ENCODE measurements around the gene FNTB. TPM values are rescaled to one million over a fixed set of nuclear protein-coding genes. Genes with fewer than 3 reads are reported as not detected.
A peak's percentile ranks its signal among the peaks of the same experiment; 100 is the strongest.

FNTB gene, protein sequence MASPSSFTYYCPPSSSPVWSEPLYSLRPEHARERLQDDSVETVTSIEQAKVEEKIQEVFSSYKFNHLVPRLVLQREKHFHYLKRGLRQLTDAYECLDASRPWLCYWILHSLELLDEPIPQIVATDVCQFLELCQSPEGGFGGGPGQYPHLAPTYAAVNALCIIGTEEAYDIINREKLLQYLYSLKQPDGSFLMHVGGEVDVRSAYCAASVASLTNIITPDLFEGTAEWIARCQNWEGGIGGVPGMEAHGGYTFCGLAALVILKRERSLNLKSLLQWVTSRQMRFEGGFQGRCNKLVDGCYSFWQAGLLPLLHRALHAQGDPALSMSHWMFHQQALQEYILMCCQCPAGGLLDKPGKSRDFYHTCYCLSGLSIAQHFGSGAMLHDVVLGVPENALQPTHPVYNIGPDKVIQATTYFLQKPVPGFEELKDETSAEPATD
- total RNA-seq = 10 to 100 TPM; 15.0 to 15.6 TPM

DNA sequence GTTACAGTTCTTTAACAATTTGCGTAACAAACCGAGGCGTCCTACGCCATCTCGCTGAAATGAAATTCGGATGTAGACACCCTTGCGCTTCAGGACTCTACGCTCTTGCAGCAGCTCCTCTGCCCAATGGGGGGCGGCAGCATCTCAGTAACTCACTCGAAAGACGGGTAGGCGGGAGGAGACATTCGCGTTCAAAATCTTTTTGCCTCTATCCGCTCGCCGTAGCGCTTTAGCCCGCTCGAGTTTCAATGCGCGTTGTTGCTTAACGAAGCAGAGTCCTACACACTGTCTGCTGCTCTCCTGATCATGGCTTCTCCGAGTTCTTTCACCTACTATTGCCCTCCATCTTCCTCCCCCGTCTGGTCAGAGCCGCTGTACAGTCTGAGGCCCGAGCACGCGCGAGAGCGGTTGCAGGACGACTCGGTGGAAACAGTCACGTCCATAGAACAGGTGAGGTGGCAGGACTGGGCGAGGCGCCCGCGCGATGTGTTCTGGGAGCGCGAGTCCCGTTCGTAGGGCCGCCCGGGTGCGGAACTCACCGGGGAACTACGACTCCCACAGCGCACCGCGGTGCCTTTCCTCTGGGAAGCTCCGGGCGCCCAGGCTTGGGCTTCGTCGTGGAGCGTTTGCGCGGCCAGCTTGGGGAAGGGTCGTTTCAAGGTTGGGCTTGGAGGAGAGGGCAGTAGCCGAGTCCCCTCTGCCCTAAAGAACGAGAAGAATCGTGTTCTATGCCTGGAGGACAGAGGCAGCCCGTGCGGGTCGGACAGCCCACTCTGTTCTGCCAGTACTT lies at the start of gene FNTB:
TSS of gene FNTB (plus strand) at position 248 of the 790 bp plus-strand sequence. CDS start at position 307, 59 bp downstream.
- peaks cover 12% of the 10 kb centered on the region for H3K36me3 Mint-ChIP-seq
- H3K4me1 Mint-ChIP-seq = peaks cover 52% of the 10 kb centered on the region
- peak within 1 kb of the TSS; percentile 97 for H3K27ac Mint-ChIP-seq
- H3K27me3 Mint-ChIP-seq = peaks cover 20% of the 10 kb centered on the region
- CTCF ChIA-PET = interaction anchor here (0.6 to 6.2 kb wide), 22 partner anchors 8 to 446 kb away, joined by 3 to 39 read pairs (median 4); partner anchors contain the start of genes CHURC1, HSPA2 and SPTB
- DNase-seq (peak; percentile 96), ATAC-seq (peak; percentile 97)
- no peaks in the 10 kb centered on the region for H3K9me3 Mint-ChIP-seq (ENCODE audit: low read depth)
- H3K4me3 Mint-ChIP-seq = peak within 1 kb of the TSS; percentile 91

DNA sequence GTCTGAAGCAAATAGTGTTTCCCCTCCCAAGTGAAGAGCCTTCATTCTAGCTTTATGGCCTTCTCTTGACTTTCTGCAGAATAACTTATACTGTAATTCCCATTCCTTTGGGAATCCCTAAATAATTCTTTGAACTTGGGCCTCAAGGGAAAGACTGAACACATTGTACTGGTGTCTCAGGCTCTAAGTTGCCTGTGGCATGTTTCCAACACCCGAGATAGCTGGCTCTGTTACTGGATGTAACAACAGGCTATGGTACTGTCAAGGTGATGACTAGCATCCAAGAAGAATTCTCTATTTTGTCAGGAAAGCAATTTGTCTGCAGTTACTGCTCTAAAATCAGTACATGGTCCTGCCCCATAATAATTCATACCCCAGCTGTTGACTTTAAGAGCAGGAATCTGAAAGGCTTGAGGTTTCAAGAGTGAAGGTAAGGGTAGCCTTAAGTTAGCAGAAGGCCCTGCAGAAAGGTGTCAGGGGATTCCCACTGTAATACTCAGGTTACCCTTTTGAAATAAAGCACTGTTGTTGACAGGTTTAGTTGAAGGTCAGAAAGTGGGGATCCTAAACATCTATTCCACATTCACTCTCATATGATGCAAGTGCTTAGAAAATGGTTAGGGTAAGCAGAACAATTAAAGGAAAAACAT lies 49.4 kb upstream of the FNTB start:
- Mint-ChIP-seq H3K4me3 (no peak overlapping the region), H3K36me3 (peaks cover 31% of the 10 kb centered on the region), H3K9me3 (ENCODE audit: low read depth) (no peaks in the 10 kb centered on the region), H3K27me3 (no peaks in the 10 kb centered on the region), H3K4me1 (peaks cover 20% of the 10 kb centered on the region), H3K27ac (peak overlapping the region; percentile 13)
- DNase-seq (no peak), ATAC-seq (no peak)
- CTCF ChIA-PET = interaction anchor here (1.2 to 1.5 kb wide), 3 partner anchors 10 to 57 kb away, joined by 4 to 5 read pairs (median 5); no protein-coding TSS in a partner anchor

DNA sequence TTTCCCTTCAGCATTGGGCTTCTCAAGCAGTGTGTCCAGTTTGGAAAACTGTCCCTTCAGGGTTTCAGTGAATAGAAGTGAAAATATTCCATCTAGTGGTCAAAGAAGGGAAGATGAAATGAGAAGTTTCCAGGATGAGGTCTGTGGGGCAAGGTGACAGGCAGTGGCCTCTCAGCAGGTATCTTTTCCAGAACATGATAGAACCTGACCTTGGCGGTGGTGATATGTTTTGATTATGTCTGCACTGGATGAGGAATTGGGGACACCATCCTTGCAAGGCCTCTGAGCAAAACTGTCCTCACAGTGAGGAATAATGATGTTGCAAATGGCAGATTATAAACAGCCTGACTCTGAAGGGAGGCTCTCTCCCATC lies 48.9 kb upstream of the FNTB start:
- peaks cover 22% of the 10 kb centered on the region for H3K4me1 Mint-ChIP-seq
- no peak overlapping the region for H3K4me3 Mint-ChIP-seq
- no peaks in the 10 kb centered on the region for H3K27me3 Mint-ChIP-seq
- CTCF ChIA-PET = interaction anchor here (1.2 kb wide), 1 partner anchor 12 kb away, joined by 4 read pairs; no protein-coding TSS in a partner anchor
- peaks cover 27% of the 10 kb centered on the region for H3K36me3 Mint-ChIP-seq
- DNase-seq = no peak
- ATAC-seq = no peak
- H3K9me3 Mint-ChIP-seq (ENCODE audit: low read depth) = no peaks in the 10 kb centered on the region
- no peak overlapping the region for H3K27ac Mint-ChIP-seq

DNA sequence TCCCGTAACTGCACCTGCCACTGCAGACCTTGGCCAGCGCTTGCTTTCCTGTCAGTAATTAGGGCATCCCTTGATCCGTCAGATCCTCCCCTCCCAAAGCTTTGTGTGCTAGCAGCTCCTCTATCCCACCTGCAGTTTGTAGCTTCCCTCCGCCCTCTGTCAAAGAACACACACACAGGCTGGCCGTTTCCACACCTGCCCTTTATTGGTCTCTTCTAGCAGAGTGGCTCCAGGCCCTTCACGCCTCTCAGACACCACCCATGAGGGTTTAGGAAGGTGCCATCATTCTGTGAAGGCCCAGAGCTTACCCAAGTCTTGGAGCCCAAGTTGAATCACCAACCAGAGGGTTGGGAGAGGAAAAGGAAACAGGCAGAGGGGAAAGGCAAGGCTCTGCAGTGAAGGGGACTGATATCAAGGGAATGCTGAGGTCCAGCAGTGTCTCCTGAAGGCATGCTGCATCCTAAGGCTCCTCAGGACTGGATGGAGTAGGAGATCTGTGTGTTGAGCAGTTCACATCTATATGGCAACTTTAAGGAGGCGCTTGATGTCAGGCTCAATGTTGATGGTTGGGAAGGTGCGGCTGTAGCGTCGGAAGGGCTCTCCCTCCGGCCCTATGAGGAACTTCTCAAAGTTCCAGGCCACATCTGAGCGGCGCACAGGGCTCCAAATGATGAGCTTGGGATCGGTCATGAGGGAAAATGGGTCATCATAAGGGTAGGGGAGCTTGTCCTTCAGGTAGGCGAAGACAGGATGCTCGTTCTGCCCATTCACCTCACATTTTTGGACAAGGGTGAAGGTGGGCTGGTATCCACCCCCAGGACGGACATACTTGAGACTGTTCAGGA lies 47.5 kb upstream of the FNTB start:
- Mint-ChIP-seq H3K4me1 (peaks cover 35% of the 10 kb centered on the region), H3K27ac (no peak overlapping the region), H3K36me3 (peaks cover 19% of the 10 kb centered on the region), H3K9me3 (ENCODE audit: low read depth) (no peaks in the 10 kb centered on the region), H3K27me3 (no peaks in the 10 kb centered on the region), H3K4me3 (no peak overlapping the region)
- ATAC-seq (no peak), DNase-seq (peak; percentile 31)
- CTCF ChIA-PET = no interaction called here

DNA sequence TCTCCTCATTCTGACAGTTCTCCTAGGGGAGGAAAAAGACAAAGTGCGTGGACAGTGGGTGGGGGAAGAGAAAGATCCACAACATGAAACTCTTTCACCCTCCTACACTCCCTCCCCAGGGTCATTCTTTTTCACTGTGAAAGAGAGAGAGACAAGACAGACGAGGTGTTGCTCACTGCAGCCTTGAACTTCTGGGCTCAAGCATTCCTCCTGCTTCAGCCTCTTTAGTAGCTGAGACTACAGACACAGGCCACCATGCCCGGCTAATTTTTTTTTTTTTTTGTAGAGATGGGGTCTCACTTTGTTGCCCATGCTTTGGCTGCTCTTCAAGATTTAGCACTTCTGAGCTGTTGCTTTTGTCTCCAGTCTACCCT lies 46.9 kb upstream of the FNTB start:
- CTCF ChIA-PET = no interaction called here
- no peak for ATAC-seq
- DNase-seq = no peak
- H3K27ac Mint-ChIP-seq = no peak overlapping the region
- H3K4me3 Mint-ChIP-seq = no peak overlapping the region
- no peaks in the 10 kb centered on the region for H3K9me3 Mint-ChIP-seq (ENCODE audit: low read depth)
- H3K27me3 Mint-ChIP-seq = no peaks in the 10 kb centered on the region
- H3K36me3 Mint-ChIP-seq = peaks cover 15% of the 10 kb centered on the region
- H3K4me1 Mint-ChIP-seq = peaks cover 34% of the 10 kb centered on the region

DNA sequence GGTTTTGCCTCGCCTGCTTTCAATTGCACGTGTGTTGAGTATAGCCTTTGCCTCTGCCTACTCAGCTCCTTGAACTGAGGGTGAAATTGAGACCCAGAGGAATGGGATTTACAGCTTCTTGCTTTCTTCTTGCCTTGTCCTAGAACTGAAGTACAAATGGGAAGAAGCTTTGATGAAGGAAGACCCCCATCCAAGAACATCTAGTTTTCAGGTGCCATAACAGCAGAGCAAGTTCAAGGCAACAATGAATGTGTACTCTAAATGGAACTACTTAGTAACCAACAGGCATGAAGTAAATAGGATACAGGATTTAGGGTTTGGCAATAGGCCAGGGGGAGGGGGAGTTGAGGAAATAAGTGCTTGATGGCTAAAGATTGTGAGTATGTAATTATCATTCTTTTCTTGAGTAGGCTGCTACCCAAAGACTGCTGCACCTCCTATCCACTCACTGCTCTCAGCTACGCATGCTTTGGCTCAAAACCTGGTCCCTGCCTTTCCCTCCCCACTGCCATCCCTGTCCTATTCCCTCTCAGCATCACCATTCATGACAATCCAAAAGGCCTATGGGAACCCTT lies 46.3 kb upstream of the FNTB start:
- H3K4me1 Mint-ChIP-seq = peaks cover 29% of the 10 kb centered on the region
- H3K27me3 Mint-ChIP-seq = no peaks in the 10 kb centered on the region
- no peak overlapping the region for H3K4me3 Mint-ChIP-seq
- peaks cover 13% of the 10 kb centered on the region for H3K36me3 Mint-ChIP-seq
- no peaks in the 10 kb centered on the region for H3K9me3 Mint-ChIP-seq (ENCODE audit: low read depth)
- CTCF ChIA-PET = interaction anchor here (2.6 kb wide), 1 partner anchor 17 kb away, joined by 7 read pairs; no protein-coding TSS in a partner anchor
- H3K27ac Mint-ChIP-seq = no peak overlapping the region
- DNase-seq (no peak), ATAC-seq (no peak)

DNA sequence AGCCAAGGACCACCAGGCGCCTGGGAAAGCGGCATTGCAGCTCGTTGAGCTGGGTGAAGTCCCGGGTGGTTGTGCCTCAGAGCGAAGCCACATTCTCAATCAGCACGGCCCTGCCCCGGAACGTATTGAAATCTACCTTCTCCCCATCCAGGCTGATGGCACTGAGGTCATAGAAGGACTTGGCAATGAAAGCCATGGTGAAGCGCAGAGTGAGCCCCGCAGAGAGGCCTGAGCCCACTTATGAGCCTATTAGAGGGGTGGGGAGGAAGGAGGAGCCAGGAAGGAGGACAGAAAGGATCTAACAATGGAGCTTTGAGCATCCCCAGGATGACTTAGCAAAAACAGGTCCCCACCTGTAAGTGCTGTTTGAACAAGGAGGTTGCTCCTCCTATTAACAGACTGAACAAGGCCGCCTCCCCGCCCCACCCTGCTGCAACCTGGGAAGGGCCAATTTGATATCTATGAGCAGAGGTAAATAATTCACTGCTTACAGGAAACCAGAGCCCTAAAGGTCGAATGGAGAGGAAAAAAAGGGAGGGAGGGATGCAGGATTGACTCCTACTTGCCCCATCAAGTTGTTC lies 44.1 kb upstream of the FNTB start, which contains the start of gene GPX2:
TSS of gene GPX2 (minus strand) at position 215 of the 581 bp plus-strand sequence. CDS start at position 196, 19 bp downstream.
- CTCF ChIA-PET = interaction anchor here (0.7 to 2.6 kb wide), 2 partner anchors 15 to 120 kb away, joined by 3 to 7 read pairs; no protein-coding TSS in a partner anchor
- ATAC-seq = no peak

DNA sequence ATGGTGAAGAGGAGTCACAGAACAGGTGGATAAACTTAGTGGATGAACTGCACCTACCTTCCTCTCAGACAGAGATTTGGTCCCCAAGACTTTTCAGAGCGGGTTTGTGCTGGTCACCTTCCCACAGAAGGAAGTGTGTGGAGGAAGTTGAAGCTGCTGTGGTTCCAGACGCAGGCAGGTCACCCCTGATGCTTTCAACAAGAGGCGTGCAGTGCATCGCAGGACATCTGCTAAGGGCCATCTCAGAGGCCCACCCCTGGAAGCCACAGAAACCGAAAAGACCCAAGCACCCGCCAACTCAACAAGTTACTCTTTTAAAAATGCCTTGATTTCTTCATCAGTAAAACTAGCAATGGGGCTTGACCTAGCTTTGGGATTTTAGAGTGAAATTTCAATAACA lies 43.1 kb upstream of the FNTB start:
- Mint-ChIP-seq H3K9me3 (ENCODE audit: low read depth) (no peaks in the 10 kb centered on the region), H3K4me1 (peaks cover 19% of the 10 kb centered on the region), H3K36me3 (peaks cover 6% of the 10 kb centered on the region), H3K27me3 (no peaks in the 10 kb centered on the region), H3K4me3 (no peak overlapping the region), H3K27ac (no peak overlapping the region)
- CTCF ChIA-PET = interaction anchor here (0.9 to 1.3 kb wide), 3 partner anchors 9 to 121 kb away, joined by 3 to 4 read pairs (median 3); no protein-coding TSS in a partner anchor
- ATAC-seq (no peak), DNase-seq (peak; percentile 33)

More for the DNA sequence above, 44.1 kb upstream of the FNTB start, which contains the start of gene GPX2:
- Mint-ChIP-seq H3K4me3 (no peak within 1 kb of the TSS), H3K27me3 (no peaks in the 10 kb centered on the region), H3K9me3 (ENCODE audit: low read depth) (no peaks in the 10 kb centered on the region), H3K4me1 (peaks cover 23% of the 10 kb centered on the region), H3K27ac (peak within 1 kb of the TSS; percentile 38), H3K36me3 (peaks cover 10% of the 10 kb centered on the region)
- peak; percentile 33 for DNase-seq

DNA sequence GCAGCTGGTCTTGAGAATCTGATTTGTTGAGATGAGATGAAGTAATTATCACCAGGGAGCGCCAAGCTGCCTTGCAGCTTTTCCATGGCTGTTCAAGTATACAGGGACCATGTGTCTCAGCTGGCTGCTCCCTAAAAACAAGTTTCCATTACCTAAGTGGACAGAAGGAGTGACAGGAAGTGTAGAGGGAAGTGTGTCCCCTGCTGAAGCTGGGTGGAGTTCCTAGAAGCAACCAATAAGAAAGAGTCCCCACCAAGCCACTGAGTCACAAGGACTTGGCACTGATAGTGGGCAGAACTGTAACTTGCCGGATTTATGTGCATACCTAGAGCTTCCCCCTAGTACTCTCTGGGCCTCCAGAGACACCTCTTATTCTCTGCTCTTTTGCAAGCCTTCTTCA lies 42.7 kb upstream of the FNTB start:
- Mint-ChIP-seq H3K27ac (no peak overlapping the region), H3K27me3 (no peaks in the 10 kb centered on the region), H3K4me3 (no peak overlapping the region), H3K4me1 (peaks cover 19% of the 10 kb centered on the region), H3K9me3 (ENCODE audit: low read depth) (no peaks in the 10 kb centered on the region), H3K36me3 (peaks cover 6% of the 10 kb centered on the region)
- CTCF ChIA-PET = interaction anchor here (0.9 to 1.3 kb wide), 3 partner anchors 9 to 121 kb away, joined by 3 to 4 read pairs (median 3); no protein-coding TSS in a partner anchor
- ATAC-seq (no peak), DNase-seq (no peak)

DNA sequence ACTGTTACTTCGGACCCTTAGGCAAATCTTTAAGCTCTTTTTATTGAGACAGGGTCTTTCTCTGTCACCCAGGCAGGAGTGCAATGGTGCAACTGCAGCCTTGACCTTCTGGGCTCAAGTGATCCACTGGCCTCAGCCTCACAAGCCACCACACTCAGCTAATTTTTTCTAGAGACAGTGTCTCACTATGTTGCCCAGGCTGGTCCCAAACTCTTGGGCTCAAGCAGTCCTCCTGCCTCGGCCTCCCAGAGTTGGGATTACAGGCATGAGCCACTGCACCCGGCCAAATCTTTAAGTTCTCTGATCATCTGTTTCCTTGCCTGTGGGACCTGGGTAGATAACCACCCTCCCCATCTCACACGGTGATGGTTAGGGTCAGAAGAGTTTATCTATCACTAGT lies 41.8 kb upstream of the FNTB start:
- DNase-seq (no peak), ATAC-seq (no peak)
- Mint-ChIP-seq H3K27ac (no peak overlapping the region), H3K4me3 (no peak overlapping the region), H3K9me3 (ENCODE audit: low read depth) (no peaks in the 10 kb centered on the region), H3K27me3 (no peaks in the 10 kb centered on the region), H3K4me1 (peaks cover 19% of the 10 kb centered on the region), H3K36me3 (peaks cover 6% of the 10 kb centered on the region)
- CTCF ChIA-PET = no interaction called here

DNA sequence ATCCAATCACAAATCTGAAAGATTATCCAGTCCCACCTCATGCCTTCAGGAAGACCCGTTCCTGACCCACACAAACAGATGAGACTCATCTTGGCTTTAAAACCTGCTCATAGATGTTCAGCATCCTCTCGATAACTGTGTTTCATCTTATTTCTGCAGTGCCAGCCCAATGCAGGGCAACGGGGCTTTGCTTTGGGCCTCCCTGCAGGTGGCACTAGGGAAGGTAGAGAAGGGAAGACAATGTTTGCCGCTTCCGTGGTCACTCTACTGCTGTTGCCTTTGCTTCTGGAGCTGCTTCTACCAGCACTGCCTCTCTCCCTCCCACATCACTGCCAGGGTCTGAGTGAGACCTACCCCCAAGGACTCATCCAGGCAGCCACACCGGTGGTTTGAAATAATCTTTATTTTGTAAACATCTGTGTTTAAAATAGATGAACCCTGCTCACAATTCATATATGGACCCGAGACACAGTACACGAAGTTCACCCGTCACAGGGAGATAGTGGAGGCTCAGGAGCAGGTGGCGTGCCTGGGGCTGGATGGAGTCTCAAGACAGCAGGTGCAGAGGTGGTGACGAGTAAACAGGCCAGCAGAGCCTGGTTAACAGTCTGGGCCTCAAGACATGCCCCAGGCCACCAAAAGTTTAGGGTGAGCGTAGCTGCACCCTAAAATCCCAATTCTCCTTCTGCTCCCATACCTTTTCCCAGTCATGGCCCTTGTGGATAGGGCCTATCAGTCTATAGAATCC lies 41.1 kb upstream of the FNTB start:
- H3K27ac Mint-ChIP-seq = no peak overlapping the region
- H3K4me1 Mint-ChIP-seq = peaks cover 19% of the 10 kb centered on the region
- DNase-seq = no peak
- no peak overlapping the region for H3K4me3 Mint-ChIP-seq
- CTCF ChIA-PET = no interaction called here
- no peak for ATAC-seq
- H3K9me3 Mint-ChIP-seq (ENCODE audit: low read depth) = no peaks in the 10 kb centered on the region
- H3K27me3 Mint-ChIP-seq = no peaks in the 10 kb centered on the region
- peaks cover 5% of the 10 kb centered on the region for H3K36me3 Mint-ChIP-seq
